ENCODE measurements around the gene POLD1. TPM values are rescaled to one million over a fixed set of nuclear protein-coding genes. Genes with fewer than 3 reads are reported as not detected.

Gene POLD1
- total and polyA plus RNA-seq, 2 of the 13 experiments (the other 11 are each of a cell fraction or from before 2014, with no cell fraction given), result 17.4 to 54.0 TPM

- no TSS peak for BruUV-seq (replicated peaks)
- Histone ChIP-seq H3K4me1 (ENCODE audit: insufficient read depth, low read length) (peaks cover 8% of the 10 kb centered on the region), H3K36me3 (replicated peaks in 1 of 2; ENCODE audit: control insufficient read depth in 1 of 2, insufficient read depth in 2 of 2, low read length in 2 of 2) (peaks cover 12 to 16% of the 10 kb centered on the region in 2 experiments; a peak in 3 of 5 replicates), H3K9ac (ENCODE audit: insufficient read depth, low read depth, low read length) (no peak overlapping the region), H3K79me2 (ENCODE audit: insufficient read depth, low read length) (peaks cover under 1% of the 10 kb centered on the region), H3K4me3 (replicated peaks in 1 of 3; ENCODE audit: insufficient read depth in 1 of 3, low read depth in 2 of 3, low read length in 3 of 3) (no peak overlapping the region), H3K4me2 (ENCODE audit: low read depth, low read length) (no peak overlapping the region), H3K27me3 (ENCODE audit: control insufficient read depth in 1 of 2, insufficient read depth in 2 of 2, low read length in 2 of 2) (no peaks in the 10 kb centered on the region; a peak in 1 of 5 replicates), H3K27ac (ENCODE audit: extremely low read length, insufficient read depth, low read length) (no peak overlapping the region), H4K20me1 (ENCODE audit: insufficient read depth, low read length) (no peaks in the 10 kb centered on the region), H2AFZ (ENCODE audit: low read length) (no peak overlapping the region), H3K9me3 (ENCODE audit: low read length) (no peaks in the 10 kb centered on the region)
- FAIRE-seq, result no peak
- WGBS (ENCODE audit: low lambda C conversion rate), result 94% methylated on average over 19 of the region's 41 CpGs
- CTCF ChIA-PET (ENCODE audit: low intra/inter-chr PET ratio, low total read pairs), result no interaction called here
- no peak for ATAC-seq
- no peak for TF ChIP-seq CAMTA2 (CRISPR knock-in tag; IDR thresholded peaks at IDR 0.05; ENCODE audit: borderline replicate concordance)
- peak; percentile 61 for TF ChIP-seq AGO2 (optimal IDR thresholded peaks at IDR 0.05; ENCODE audit: low read depth, low read length)
- DNase-seq (ENCODE audit: low spot score), result no peak
- intact Hi-C loops (cut with micrococcal nuclease; ENCODE audit: unreplicated experiment), result no loop called here
- in situ Hi-C loops (cut with HindIII; ENCODE audit: extremely low pct_ligation_motif_present, low pct_unique_long_range_greater_than_20kb), result no loop called here
- POLR2A ChIA-PET, result no interaction called here
Measured at GRCh38 chr19:50402544-50403301, 18.6 kb downstream of the POLD1 start.

DNA sequence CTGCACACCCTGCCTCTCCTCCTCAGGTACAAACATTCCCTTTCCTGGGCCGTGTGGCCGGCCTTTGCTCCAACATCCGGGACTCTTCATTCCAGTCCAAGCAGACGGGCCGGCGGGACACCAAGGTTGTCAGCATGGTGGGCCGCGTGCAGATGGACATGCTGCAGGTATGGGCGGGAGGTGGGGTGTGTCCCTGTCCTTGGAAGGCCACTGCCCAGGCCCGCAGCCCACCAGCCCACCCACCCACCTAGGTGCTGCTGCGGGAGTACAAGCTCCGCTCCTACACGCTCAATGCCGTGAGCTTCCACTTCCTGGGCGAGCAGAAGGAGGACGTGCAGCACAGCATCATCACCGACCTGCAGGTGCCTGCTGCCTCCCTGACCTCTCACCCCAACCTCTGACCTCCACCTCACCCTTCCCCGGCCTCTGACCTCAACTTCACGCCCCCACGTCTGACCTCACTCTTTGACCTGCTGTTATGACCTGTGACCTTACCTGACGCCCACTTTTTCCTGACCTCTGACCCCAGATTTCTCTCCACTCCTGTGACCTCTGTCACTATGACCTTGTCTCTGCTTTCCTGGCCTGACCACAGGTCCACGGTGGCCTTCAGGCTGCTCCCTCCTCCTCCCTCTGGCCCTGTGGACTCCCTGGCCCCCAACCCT, 22.1 kb downstream of the POLD1 start:
- Histone ChIP-seq H3K4me2 (ENCODE audit: low read depth, low read length) (no peak overlapping the region), H2AFZ (ENCODE audit: low read length) (no peak overlapping the region), H3K4me3 (replicated peaks in 1 of 3; ENCODE audit: insufficient read depth in 1 of 3, low read depth in 2 of 3, low read length in 3 of 3) (no peak overlapping the region), H3K9me3 (ENCODE audit: low read length) (no peaks in the 10 kb centered on the region), H3K9ac (ENCODE audit: insufficient read depth, low read depth, low read length) (no peak overlapping the region), H4K20me1 (ENCODE audit: insufficient read depth, low read length) (no peaks in the 10 kb centered on the region), H3K27me3 (ENCODE audit: control insufficient read depth in 1 of 2, insufficient read depth in 2 of 2, low read length in 2 of 2) (no peaks in the 10 kb centered on the region), H3K36me3 (replicated peaks in 1 of 2; ENCODE audit: control insufficient read depth in 1 of 2, insufficient read depth in 2 of 2, low read length in 2 of 2) (peaks cover 16 to 30% of the 10 kb centered on the region in 2 experiments; a peak in 3 of 5 replicates), H3K79me2 (ENCODE audit: insufficient read depth, low read length) (no peaks in the 10 kb centered on the region), H3K27ac (ENCODE audit: extremely low read length, insufficient read depth, low read length) (no peak overlapping the region), H3K4me1 (ENCODE audit: insufficient read depth, low read length) (peaks cover 13% of the 10 kb centered on the region)
- CTCF ChIA-PET (ENCODE audit: low intra/inter-chr PET ratio, low total read pairs), result no interaction called here
- intact Hi-C loops (cut with micrococcal nuclease; ENCODE audit: unreplicated experiment) (no loop called here), in situ Hi-C loops (cut with HindIII; ENCODE audit: extremely low pct_ligation_motif_present, low pct_unique_long_range_greater_than_20kb) (no loop called here)
- DNase-seq (ENCODE audit: low spot score) (no peak), ATAC-seq (no peak), FAIRE-seq (no peak)
- BruUV-seq (replicated peaks), result no TSS peak
- POLR2A ChIA-PET, result no interaction called here
- 96% methylated on average over 12 of the region's 22 CpGs for WGBS (ENCODE audit: low lambda C conversion rate)
- TF ChIP-seq NCOR1 (IDR thresholded peaks at IDR 0.05; ENCODE audit: borderline replicate concordance, low read length) (no peak), CCAR2 (optimal IDR thresholded peaks at IDR 0.05; ENCODE audit: low read depth, low read length) (no peak), ZNF225 (CRISPR knock-in tag; IDR thresholded peaks at IDR 0.05) (no peak), AGO2 (optimal IDR thresholded peaks at IDR 0.05; ENCODE audit: low read depth, low read length) (peak; percentile 45), ATAD3A (CRISPR knock-in tag; IDR thresholded peaks at IDR 0.05) (no peak), NR2C2 (CRISPR knock-in tag; IDR thresholded peaks at IDR 0.05; ENCODE audit: borderline replicate concordance) (peak; percentile 62; the same call in 1 of the 2 replicates), TBL1XR1 (IDR thresholded peaks at IDR 0.05; ENCODE audit: borderline replicate concordance, low read length, partially characterized antibody) (no peak)
- TF ChIP-seq, protein P1, sequence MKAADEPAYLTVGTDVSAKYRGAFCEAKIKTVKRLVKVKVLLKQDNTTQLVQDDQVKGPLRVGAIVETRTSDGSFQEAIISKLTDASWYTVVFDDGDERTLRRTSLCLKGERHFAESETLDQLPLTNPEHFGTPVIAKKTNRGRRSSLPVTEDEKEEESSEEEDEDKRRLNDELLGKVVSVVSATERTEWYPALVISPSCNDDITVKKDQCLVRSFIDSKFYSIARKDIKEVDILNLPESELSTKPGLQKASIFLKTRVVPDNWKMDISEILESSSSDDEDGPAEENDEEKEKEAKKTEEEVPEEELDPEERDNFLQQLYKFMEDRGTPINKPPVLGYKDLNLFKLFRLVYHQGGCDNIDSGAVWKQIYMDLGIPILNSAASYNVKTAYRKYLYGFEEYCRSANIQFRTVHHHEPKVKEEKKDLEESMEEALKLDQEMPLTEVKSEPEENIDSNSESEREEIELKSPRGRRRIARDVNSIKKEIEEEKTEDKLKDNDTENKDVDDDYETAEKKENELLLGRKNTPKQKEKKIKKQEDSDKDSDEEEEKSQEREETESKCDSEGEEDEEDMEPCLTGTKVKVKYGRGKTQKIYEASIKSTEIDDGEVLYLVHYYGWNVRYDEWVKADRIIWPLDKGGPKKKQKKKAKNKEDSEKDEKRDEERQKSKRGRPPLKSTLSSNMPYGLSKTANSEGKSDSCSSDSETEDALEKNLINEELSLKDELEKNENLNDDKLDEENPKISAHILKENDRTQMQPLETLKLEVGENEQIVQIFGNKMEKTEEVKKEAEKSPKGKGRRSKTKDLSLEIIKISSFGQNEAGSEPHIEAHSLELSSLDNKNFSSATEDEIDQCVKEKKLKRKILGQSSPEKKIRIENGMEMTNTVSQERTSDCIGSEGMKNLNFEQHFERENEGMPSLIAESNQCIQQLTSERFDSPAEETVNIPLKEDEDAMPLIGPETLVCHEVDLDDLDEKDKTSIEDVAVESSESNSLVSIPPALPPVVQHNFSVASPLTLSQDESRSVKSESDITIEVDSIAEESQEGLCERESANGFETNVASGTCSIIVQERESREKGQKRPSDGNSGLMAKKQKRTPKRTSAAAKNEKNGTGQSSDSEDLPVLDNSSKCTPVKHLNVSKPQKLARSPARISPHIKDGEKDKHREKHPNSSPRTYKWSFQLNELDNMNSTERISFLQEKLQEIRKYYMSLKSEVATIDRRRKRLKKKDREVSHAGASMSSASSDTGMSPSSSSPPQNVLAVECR (CRISPR knock-in tag; IDR thresholded peaks at IDR 0.05; ENCODE audit: borderline replicate concordance), result no peak
- TF ChIP-seq, protein P2, sequence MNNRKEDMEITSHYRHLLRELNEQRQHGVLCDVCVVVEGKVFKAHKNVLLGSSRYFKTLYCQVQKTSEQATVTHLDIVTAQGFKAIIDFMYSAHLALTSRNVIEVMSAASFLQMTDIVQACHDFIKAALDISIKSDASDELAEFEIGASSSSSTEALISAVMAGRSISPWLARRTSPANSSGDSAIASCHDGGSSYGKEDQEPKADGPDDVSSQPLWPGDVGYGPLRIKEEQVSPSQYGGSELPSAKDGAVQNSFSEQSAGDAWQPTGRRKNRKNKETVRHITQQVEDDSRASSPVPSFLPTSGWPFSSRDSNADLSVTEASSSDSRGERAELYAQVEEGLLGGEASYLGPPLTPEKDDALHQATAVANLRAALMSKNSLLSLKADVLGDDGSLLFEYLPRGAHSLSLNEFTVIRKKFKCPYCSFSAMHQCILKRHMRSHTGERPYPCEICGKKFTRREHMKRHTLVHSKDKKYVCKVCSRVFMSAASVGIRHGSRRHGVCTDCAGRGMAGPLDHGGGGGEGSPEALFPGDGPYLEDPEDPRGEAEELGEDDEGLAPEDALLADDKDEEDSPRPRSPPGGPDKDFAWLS (CRISPR knock-in tag; IDR thresholded peaks at IDR 0.05; ENCODE audit: borderline replicate concordance), result no peak

Data from HepG2 (cell line).